Fibroblast of lung (primary cell): ENCODE data around the gene MAP7. TPM values are rescaled to one million over a fixed set of nuclear protein-coding genes. Genes with fewer than 3 reads are reported as not detected.
"Not testable (repeated sequence)": the region's sequence is repeated elsewhere in the genome, so short reads cannot be mapped to it uniquely, and the experiment has no call there.

Experiments
- DNase-seq, 2 donors: peaks; one replicate each; pipeline versions ENCODE4 v3.0.0 to v3.0.0-alpha.2; 2010; ENCODE audit warnings: low read depth in 2 of 2
- H2AFZ ChIP-seq: 2 replicates; pipeline ENCODE4 v1.5.1; 2012; ENCODE audit warnings: low read length, control low read depth, inconsistent platforms
- H3K27ac ChIP-seq: 2 replicates; pipeline ENCODE4 v1.5.1; 2011; ENCODE audit warnings: low read length, control low read depth; ENCODE audit not compliant: insufficient read depth
- H3K27me3 ChIP-seq: 2 replicates; pipeline ENCODE4 v1.5.1; 2011; ENCODE audit warnings: mild to moderate bottlenecking, low read length; ENCODE audit not compliant: control insufficient read depth, insufficient read depth
- H3K36me3 ChIP-seq: 2 replicates; pipeline ENCODE4 v1.5.1; 2011; ENCODE audit warnings: low read length; ENCODE audit not compliant: control insufficient read depth, insufficient read depth
- H3K4me1 ChIP-seq: 2 replicates; pipeline ENCODE4 v1.5.1; 2011; ENCODE audit warnings: low read length; ENCODE audit not compliant: control insufficient read depth, insufficient read depth; ENCODE audit errors: extremely low read depth
- H3K4me2 ChIP-seq: 2 replicates; pipeline ENCODE4 v1.5.1; 2011; ENCODE audit warnings: low read length, control low read depth; ENCODE audit not compliant: insufficient read depth; ENCODE audit errors: extremely low read depth
- H3K4me3 ChIP-seq, 4 experiments: fragments of 200-600 bp in 1 of 4; sonication (generic) in 1 of 4; replicated peaks in 1 of 4; 2 replicates each; pipeline ENCODE4 v1.5.1; 2011 to 2016; ENCODE audit warnings: low read length in 4 of 4, low read depth in 3 of 4, mild to moderate bottlenecking in 3 of 4, control low read depth in 2 of 4, inconsistent platforms in 1 of 4, mixed read lengths in 1 of 4; ENCODE audit not compliant: insufficient read depth in 1 of 4; ENCODE audit errors: control extremely low read depth in 1 of 4
- H3K79me2 ChIP-seq: 2 replicates; pipeline ENCODE4 v1.5.1; 2012; ENCODE audit warnings: mild to moderate bottlenecking, low read length, inconsistent platforms; ENCODE audit not compliant: control insufficient read depth, insufficient read depth
- H3K9ac ChIP-seq: 2 replicates; pipeline ENCODE4 v1.5.1; 2011; ENCODE audit warnings: mild to moderate bottlenecking, low read length, control low read depth; ENCODE audit not compliant: insufficient read depth
- H3K9me3 ChIP-seq: 2 replicates; pipeline ENCODE4 v1.5.1; 2012; ENCODE audit warnings: low read depth, low read length; ENCODE audit not compliant: control insufficient read depth, insufficient read depth
- H4K20me1 ChIP-seq: 2 replicates; pipeline ENCODE4 v1.5.1; 2011; ENCODE audit warnings: low read length; ENCODE audit not compliant: control insufficient read depth, insufficient read depth; ENCODE audit errors: extremely low read depth
- EZH2 ChIP-seq: IDR thresholded peaks from 2 replicates; pipeline ENCODE4 v1.5.1; 2012; ENCODE audit warnings: low read length, control low read depth, mild to moderate bottlenecking; ENCODE audit errors: missing control alignments
- polyA plus RNA-seq, 2 donors: library from polyadenylated mRNA; depleted of rRNA in 1 of 2; stranded (reverse) in 1 of 2; unstranded in 1 of 2; fragments of >200 nt; gene quantifications; 2 replicates each; pipeline ENCODE4 v1.2.1, GENCODE V29; 2011 to 2012; ENCODE audit warnings: missing spikeins in 1 of 2
- total RNA-seq: library from RNA; depleted of rRNA; stranded (reverse); fragments of >200 nt; gene quantifications from 2 replicates; pipeline ENCODE4 v1.2.1, GENCODE V29; 2014
- TF ChIP-seq, protein P1 (sequence below), 2 donors: IDR thresholded peaks in 1 of 2; conservative IDR thresholded peaks in 1 of 2; 1 replicate in 1 of 2; 2 replicates in 1 of 2; pipeline ENCODE4 v1.5.1; 2011 to 2012; ENCODE audit warnings: low read length in 2 of 2, control low read depth in 1 of 2, inconsistent platforms in 1 of 2, low read depth in 1 of 2, mild to moderate bottlenecking in 1 of 2

Gene MAP7
- total and polyA plus RNA-seq, 2 donors (not counting 1 experiment from before 2014, with no cell fraction given): 0.40 to 1.5 TPM

DNA sequence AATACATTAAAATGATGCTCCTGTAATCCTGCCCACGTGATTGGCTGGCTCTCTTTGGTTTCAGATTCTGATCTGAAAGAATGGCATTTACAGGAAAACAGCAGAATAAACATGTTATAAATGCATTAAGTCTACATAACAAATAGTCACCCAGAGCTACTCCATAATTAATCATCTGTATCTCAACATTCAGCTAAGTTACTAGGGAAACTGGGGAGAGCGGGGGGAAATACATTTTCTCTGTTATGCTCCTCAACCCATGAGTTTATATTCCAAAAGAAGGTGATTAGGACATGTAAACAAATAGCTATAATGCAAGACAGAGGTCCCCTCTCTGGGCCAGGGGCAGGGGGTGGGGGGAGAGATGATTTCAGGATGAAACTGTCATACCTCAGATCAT lies 58.5 kb downstream of the MAP7 start:
- no peaks in the 10 kb centered on the region for H3K9me3 ChIP-seq
- H3K79me2 ChIP-seq: no peaks in the 10 kb centered on the region
- no peak overlapping the region for H3K4me3 ChIP-seq
- H3K4me2 ChIP-seq: no peak overlapping the region
- no peak overlapping the region for H3K27ac ChIP-seq
- no peak for DNase-seq
- H3K27me3 ChIP-seq: no peaks in the 10 kb centered on the region
- H2AFZ ChIP-seq: no peak overlapping the region
- no peaks in the 10 kb centered on the region for H3K36me3 ChIP-seq
- H4K20me1 ChIP-seq: no peaks in the 10 kb centered on the region
- no peaks in the 10 kb centered on the region for H3K4me1 ChIP-seq
- no peak overlapping the region for H3K9ac ChIP-seq
- no peak for TF ChIP-seq EZH2
- TF ChIP-seq, protein P1, sequence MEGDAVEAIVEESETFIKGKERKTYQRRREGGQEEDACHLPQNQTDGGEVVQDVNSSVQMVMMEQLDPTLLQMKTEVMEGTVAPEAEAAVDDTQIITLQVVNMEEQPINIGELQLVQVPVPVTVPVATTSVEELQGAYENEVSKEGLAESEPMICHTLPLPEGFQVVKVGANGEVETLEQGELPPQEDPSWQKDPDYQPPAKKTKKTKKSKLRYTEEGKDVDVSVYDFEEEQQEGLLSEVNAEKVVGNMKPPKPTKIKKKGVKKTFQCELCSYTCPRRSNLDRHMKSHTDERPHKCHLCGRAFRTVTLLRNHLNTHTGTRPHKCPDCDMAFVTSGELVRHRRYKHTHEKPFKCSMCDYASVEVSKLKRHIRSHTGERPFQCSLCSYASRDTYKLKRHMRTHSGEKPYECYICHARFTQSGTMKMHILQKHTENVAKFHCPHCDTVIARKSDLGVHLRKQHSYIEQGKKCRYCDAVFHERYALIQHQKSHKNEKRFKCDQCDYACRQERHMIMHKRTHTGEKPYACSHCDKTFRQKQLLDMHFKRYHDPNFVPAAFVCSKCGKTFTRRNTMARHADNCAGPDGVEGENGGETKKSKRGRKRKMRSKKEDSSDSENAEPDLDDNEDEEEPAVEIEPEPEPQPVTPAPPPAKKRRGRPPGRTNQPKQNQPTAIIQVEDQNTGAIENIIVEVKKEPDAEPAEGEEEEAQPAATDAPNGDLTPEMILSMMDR (conservative IDR thresholded peaks at IDR 0.05 in 1 of 2, IDR thresholded peaks at IDR 0.05 in 1 of 2; ENCODE audit: low read depth in 1 of 2, low read length in 2 of 2): no peak

DNA sequence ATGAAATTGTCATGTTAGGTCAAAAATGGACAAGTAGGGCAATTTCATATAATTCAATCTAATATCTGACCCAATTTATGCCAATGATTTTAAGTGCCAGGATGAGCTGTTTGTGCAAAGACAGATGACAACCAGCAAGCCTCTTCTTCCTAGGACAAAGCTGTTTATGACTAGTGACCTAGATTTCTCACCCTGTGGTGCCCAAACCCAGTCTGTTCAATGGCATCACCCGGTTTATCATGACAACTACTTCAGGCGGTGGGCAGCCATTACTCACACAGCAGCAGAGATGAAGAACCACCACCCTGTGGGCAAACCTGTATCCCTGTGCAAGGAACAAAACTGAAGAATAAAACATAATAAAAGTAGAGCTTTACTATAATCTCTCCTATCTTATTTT lies 59.0 kb downstream of the MAP7 start:
- Histone ChIP-seq H3K36me3 (no peaks in the 10 kb centered on the region), H3K27ac (no peak overlapping the region)
- no peak for DNase-seq

DNA sequence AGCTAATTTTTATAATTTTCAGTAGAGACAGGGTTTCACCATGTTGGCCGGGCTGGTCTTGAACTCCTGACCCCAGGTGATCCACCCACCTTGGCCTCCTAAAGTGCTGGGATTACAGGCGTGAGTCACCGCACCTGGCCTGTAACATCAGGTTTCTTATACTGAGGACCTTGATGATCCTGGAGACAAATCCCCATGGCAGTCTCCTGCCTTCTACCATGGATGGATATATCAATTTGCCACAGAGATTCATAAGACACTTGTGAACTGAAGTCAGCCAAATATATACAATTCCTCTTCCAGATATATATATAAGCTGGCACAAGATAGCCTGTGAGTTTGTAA lies 60.6 kb downstream of the MAP7 start:
- not testable (repeated sequence) for H3K4me2 ChIP-seq, H3K4me3 ChIP-seq, H2AFZ ChIP-seq, H3K36me3 ChIP-seq, H3K4me1 ChIP-seq, H3K27me3 ChIP-seq, H3K9ac ChIP-seq, H3K9me3 ChIP-seq, H3K27ac ChIP-seq, DNase-seq, H4K20me1 ChIP-seq, H3K79me2 ChIP-seq

More for the DNA sequence above, 59.0 kb downstream of the MAP7 start:
- no peak overlapping the region for H3K4me3 ChIP-seq
- H3K4me1 ChIP-seq: no peaks in the 10 kb centered on the region
- H3K79me2 ChIP-seq: no peaks in the 10 kb centered on the region
- no peaks in the 10 kb centered on the region for H4K20me1 ChIP-seq
- no peaks in the 10 kb centered on the region for H3K9me3 ChIP-seq
- no peak overlapping the region for H3K9ac ChIP-seq
- no peak overlapping the region for H2AFZ ChIP-seq
- TF ChIP-seq, protein P1 (conservative IDR thresholded peaks at IDR 0.05 in 1 of 2, IDR thresholded peaks at IDR 0.05 in 1 of 2; ENCODE audit: low read depth in 1 of 2, low read length in 2 of 2): no peak
- no peak for TF ChIP-seq EZH2
- no peaks in the 10 kb centered on the region for H3K27me3 ChIP-seq
- no peak overlapping the region for H3K4me2 ChIP-seq
